ENCODE data around the gene ANKRD27.
"Not testable (repeated sequence)": the region's sequence is repeated elsewhere in the genome, so short reads cannot be mapped to it uniquely, and the experiment has no call there.

DNA sequence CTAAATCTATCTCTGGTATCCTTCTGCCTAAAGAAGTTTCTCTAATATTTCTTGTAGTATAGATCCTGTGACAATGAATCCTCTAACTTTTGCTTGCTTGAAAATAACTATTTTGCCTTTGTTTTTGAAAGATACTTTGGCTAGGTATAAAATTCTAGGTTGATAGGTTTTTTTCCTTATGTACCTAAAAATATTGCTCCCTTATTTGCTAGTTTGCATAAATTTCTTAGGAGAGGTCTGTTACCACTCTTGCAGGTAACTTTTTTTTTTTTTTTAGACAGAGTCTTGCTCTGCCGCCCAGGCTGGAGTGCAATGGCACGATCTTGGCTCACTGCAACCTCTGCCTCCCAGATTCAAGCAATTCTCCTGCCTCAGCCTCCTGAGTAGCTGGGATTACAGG is 29.0 kb upstream of the ANKRD27 start:
- TF ChIP-seq, protein P1, sequence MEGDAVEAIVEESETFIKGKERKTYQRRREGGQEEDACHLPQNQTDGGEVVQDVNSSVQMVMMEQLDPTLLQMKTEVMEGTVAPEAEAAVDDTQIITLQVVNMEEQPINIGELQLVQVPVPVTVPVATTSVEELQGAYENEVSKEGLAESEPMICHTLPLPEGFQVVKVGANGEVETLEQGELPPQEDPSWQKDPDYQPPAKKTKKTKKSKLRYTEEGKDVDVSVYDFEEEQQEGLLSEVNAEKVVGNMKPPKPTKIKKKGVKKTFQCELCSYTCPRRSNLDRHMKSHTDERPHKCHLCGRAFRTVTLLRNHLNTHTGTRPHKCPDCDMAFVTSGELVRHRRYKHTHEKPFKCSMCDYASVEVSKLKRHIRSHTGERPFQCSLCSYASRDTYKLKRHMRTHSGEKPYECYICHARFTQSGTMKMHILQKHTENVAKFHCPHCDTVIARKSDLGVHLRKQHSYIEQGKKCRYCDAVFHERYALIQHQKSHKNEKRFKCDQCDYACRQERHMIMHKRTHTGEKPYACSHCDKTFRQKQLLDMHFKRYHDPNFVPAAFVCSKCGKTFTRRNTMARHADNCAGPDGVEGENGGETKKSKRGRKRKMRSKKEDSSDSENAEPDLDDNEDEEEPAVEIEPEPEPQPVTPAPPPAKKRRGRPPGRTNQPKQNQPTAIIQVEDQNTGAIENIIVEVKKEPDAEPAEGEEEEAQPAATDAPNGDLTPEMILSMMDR (conservative IDR thresholded peaks at IDR 0.05 in 1 of 2, IDR thresholded peaks at IDR 0.05 in 1 of 2; ENCODE audit: extremely low read depth in 1 of 2, insufficient read depth in 1 of 2, low read depth in 1 of 2, low read length in 2 of 2): not testable (repeated sequence)
- TF ChIP-seq EZH2 (IDR thresholded peaks at IDR 0.05; ENCODE audit: borderline replicate concordance, low read length): not testable (repeated sequence)

Measured in mammary epithelial cell (primary cell).